AG10803 (cell line): ENCODE measurements around the gene NFKBIE.

Source experiments
- DNase-seq: peaks from one replicate; pipeline ENCODE4 v3.0.0; 2010; ENCODE audit warnings: low read depth
- H3K4me3 ChIP-seq: 2 replicates; pipeline ENCODE4 v1.5.1; 2011; ENCODE audit warnings: mild to moderate bottlenecking, low read length, control low read depth
- CTCF ChIP-seq: conservative IDR thresholded peaks from 2 replicates; pipeline ENCODE4 v1.5.1; 2011; ENCODE audit warnings: mild to moderate bottlenecking, low read length, control low read depth, inconsistent platforms

NFKBIE gene

GRCh38 chr6:44286285-44286565 is 20.9 kb upstream of the NFKBIE start:
- H3K4me3 ChIP-seq, result no peak overlapping the region
- DNase-seq, result no peak
- TF ChIP-seq CTCF, result no peak

GRCh38 chr6:44285552-44286284 is 20.4 kb upstream of the NFKBIE start:
- H3K4me3 ChIP-seq, result no peak overlapping the region
- no peak for DNase-seq
- TF ChIP-seq CTCF, result no peak

GRCh38 chr6:44284867-44285266 is 19.5 kb upstream of the NFKBIE start:
- H3K4me3 ChIP-seq, result no peak overlapping the region
- no peak for TF ChIP-seq CTCF
- no peak for DNase-seq

GRCh38 chr6:44284121-44284520 is 18.8 kb upstream of the NFKBIE start:
- DNase-seq, result no peak
- TF ChIP-seq CTCF, result no peak
- H3K4me3 ChIP-seq, result no peak overlapping the region

- DNase-seq, result no peak
- no peak overlapping the region for H3K4me3 ChIP-seq
- no peak for TF ChIP-seq CTCF
Measured at GRCh38 chr6:44278774-44279697, 13.7 kb upstream of the NFKBIE start.

GRCh38 chr6:44278315-44278714 is 13.0 kb upstream of the NFKBIE start:
- DNase-seq, result no peak
- TF ChIP-seq CTCF, result no peak
- H3K4me3 ChIP-seq, result no peak overlapping the region

- no peak overlapping the region for H3K4me3 ChIP-seq
- no peak for DNase-seq
- TF ChIP-seq CTCF, result no peak
Measured at GRCh38 chr6:44277763-44278162, 12.4 kb upstream of the NFKBIE start.
